Fibroblast of pulmonary artery (primary cell): Measurements from ENCODE around the gene S100A6.

Source experiments
- DNase-seq: peaks from one replicate; pipeline ENCODE4 v3.0.0-alpha.2; 2010; ENCODE audit warnings: low read depth
- H3K4me3 ChIP-seq: replicated peaks from 2 replicates; pipeline ENCODE4 v1.5.1; 2011; ENCODE audit warnings: low read depth, mild to moderate bottlenecking, control low read depth, low read length, moderate library complexity
- TF ChIP-seq, protein P1 (sequence below): IDR thresholded peaks from 2 replicates; pipeline ENCODE4 v1.5.1; 2011; ENCODE audit warnings: mild to moderate bottlenecking, control low read depth, low read length, inconsistent platforms; ENCODE audit errors: missing control alignments

The S100A6 gene

DNA sequence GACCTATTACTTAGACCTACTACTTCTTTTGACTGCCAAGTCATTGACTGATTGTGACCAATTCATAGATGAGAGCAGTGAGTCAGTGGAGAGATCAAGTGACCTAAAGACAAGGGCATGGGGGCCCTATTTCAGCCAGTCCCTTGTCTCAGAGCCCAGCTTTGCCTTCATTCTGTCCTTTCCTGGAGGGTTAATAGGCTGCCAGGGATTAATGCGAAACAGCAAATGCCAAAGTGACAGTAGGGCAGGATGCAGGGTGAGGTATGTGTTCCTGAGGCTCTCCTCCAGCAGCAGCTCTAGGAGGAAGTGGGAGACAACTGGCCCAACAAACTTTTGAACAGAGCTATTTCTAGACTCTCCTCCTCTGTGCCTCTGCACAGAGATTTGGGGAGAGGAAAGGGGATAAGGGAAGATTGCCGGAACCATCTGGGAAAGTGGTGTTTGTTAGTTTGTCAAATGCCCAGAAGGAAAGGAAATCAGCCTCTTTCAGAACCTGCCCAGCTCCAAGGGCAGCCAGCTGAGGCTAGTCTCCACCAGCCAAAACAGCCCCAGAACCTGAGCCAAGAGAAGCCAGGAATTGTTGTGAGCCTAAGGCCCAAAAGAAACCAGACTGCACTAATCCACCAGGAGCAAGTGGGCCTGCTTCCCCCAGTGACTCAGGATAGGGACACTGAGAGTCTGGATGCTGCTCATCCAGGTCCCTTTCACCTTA, 18.2 kb upstream of the S100A6 start:
- TF ChIP-seq, protein P1, sequence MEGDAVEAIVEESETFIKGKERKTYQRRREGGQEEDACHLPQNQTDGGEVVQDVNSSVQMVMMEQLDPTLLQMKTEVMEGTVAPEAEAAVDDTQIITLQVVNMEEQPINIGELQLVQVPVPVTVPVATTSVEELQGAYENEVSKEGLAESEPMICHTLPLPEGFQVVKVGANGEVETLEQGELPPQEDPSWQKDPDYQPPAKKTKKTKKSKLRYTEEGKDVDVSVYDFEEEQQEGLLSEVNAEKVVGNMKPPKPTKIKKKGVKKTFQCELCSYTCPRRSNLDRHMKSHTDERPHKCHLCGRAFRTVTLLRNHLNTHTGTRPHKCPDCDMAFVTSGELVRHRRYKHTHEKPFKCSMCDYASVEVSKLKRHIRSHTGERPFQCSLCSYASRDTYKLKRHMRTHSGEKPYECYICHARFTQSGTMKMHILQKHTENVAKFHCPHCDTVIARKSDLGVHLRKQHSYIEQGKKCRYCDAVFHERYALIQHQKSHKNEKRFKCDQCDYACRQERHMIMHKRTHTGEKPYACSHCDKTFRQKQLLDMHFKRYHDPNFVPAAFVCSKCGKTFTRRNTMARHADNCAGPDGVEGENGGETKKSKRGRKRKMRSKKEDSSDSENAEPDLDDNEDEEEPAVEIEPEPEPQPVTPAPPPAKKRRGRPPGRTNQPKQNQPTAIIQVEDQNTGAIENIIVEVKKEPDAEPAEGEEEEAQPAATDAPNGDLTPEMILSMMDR = no peak
- no peak for DNase-seq
- no peak overlapping the region for H3K4me3 ChIP-seq

DNA sequence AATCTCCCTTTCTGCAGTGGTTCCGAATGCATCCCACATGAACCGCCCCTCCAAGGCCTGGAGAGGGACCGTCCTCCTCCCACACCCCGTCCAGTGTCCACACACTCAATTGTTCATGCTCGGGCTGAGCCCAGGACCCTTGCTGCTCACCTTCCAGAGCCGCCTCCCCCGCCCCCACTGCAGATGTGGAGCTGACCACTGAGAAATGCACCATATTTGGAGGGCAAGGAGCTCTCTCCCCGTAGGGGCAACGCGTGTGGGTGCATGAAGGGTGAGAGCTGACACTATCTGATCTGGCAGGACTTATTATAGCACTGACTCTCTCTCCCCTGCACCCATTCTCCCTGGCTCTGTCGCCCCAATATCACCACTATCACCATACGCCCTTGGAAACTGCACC, 17.3 kb upstream of the S100A6 start:
- TF ChIP-seq, protein P1 = no peak
- H3K4me3 ChIP-seq = no peak overlapping the region
- no peak for DNase-seq

DNA sequence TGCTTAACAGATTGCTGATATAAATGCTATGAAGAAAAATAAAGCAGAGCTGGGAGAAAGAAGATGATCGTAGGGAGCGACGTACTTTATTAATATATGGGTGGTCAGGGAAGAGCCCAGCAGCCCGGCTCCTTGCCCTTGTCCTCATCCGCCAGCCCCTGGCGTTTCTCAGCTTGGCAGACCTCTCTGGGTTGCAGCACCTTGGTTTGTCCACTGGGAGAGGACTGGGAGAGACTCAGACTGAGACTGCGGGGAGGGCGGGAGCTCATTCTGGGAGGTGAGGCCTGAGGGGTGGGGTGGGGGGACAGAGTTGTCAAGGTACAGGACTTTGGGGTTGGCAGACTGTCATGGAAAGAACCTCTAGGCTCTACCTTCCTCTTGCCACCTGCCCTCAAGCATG, 16.5 kb upstream of the S100A6 start:
- no peak overlapping the region for H3K4me3 ChIP-seq
- no peak for DNase-seq
- TF ChIP-seq, protein P1 = no peak

DNA sequence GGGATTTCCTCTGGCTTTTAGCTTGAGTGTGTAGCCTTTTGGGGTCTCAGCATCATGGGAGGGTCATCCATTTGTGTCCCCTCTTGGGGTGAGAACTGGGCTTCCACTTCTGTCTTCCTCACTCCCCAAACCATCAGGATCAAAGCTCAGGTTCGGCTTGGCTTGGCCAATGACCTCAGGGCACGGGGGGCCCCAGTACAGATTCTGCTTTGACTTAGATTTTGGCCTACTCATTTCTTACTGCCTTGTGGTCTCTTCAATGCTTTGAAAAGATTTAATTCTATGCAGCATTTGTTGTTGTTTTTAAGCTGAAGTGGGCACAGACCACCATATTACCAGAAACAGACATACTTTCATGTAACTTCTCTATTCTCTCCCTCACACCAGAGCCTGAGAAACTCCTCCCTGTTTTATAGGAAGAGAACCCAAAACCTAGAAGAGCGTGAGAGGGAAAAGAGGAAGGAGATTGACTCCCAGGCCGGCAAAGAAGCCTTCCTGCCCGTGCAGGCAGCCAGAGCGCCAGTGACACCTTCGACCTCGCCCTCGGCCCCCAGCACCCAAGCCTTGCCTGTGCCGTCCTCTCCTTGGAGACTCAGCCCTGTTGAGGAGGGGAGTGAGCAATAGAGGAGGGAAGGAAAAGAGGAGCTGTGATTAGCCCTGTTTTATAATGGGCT, 15.2 kb upstream of the S100A6 start:
- TF ChIP-seq, protein P1 = no peak
- no peak for DNase-seq
- H3K4me3 ChIP-seq = no peak overlapping the region

DNA sequence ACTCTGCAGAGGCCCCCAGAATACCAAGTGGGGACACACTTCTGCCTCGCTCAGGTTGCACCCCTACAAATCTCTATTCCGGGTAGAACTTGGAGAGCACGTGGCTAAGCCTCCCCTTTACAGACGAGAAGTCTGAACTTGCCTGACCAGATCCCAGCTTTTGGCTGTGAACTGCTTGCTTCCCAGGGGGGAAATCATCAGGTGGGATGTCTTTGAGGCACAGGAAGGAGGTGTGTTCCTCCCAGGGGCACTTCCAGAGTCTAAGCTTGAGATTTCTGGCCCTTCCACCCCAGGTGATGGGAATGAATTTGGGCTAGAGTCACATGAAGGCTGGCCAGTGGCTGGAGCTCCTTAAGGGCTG, 14.6 kb upstream of the S100A6 start:
- DNase-seq = no peak

DNA sequence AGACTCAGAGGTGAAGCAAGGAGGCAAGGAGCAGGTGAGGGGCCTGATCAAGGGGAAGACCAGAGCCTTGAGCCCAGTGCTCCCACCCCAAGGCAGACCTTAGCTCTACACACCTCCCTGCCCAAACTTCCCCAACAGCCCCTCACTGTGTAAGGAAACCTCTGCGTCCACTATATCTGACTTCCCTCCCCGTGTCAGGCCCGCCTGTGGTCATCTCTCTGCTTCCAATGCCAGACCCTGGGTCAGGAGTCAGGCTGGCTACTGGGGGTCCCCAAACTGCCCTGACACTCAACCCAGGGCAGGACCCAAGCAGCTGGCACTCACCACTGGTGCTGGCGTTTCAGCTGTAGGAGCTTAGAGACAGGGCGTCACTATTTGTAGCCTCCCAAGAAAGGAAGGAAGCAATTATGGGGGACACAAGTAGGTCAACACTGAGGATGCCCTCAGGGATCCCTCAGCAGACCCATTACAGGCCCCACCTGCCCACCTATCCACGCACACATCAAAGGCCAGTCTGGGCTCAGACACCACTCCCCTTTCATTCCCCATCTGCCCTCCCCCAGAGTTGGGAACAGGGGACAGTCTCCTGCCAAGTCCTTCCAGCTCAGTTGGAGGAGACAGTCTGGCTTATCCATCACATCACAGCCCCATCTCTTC, 14.1 kb upstream of the S100A6 start:
- TF ChIP-seq, protein P1 = no peak
- DNase-seq = no peak
- H3K4me3 ChIP-seq = no peak overlapping the region

More for the DNA sequence above, 14.6 kb upstream of the S100A6 start:
- H3K4me3 ChIP-seq = no peak overlapping the region
- TF ChIP-seq, protein P1 = no peak
